ENCODE measurements around the gene AADACL2.

AADACL2 gene

GRCh38 chr3:151804267-151804666 is 70.5 kb downstream of the AADACL2 start:
- no peak for DNase-seq (ENCODE audit: low read depth)

- no peak for DNase-seq (ENCODE audit: low read depth)
These were observed 73.1 kb downstream of the AADACL2 start for GRCh38 chr3:151806838-151807237.

Measured in stimulated activated CD8-positive, alpha-beta memory T cell treated with anti-CD3 and anti-CD28 coated beads, Interleukin-12 subunit alpha, Interleukin-12 subunit beta, amount 100 ng/mL, for 1 hour (primary cell).